ENCODE data around the gene NRN1L.

- no peak for TF ChIP-seq CTCF (IDR thresholded peaks at IDR 0.05)
- TF ChIP-seq REST (IDR thresholded peaks at IDR 0.05; ENCODE audit: insufficient read depth in 1 of 2, low read depth in 2 of 2, low read length in 1 of 2): no peak
- TF ChIP-seq POLR2AphosphoS5 (IDR thresholded peaks at IDR 0.05; ENCODE audit: low read depth, low read length): no peak
Measured at GRCh38 chr16:67897231-67897630, 12.5 kb downstream of the NRN1L start.

Measured in Panc1 (cell line).